Keratinocyte (primary cell): Measurements from ENCODE around the gene MAP2K2. TPM values are rescaled to one million over a fixed set of nuclear protein-coding genes. Genes with fewer than 3 reads are reported as not detected.

Experiments
- DNase-seq: peaks from one replicate; pipeline ENCODE4 v3.0.0-alpha.2; 2011; ENCODE audit warnings: low read depth, missing footprints, low spot score
- FAIRE-seq: peaks from 2 replicates; lab custom pipeline; 2011; peaks lifted over from hg19 to GRCh38; lab: Jason Lieb, UNC
- H2AFZ ChIP-seq: 2 replicates; pipeline ENCODE4 v1.6.0; 2012; ENCODE audit warnings: low read length, control low read depth, inconsistent platforms; ENCODE audit not compliant: control insufficient read depth
- H3K27ac ChIP-seq: 2 replicates; pipeline ENCODE4 v1.5.1; 2011; ENCODE audit warnings: low read length; ENCODE audit not compliant: control insufficient read depth, insufficient read depth
- H3K27me3 ChIP-seq: 3 replicates; pipeline ENCODE4 v1.6.0; 2011; ENCODE audit warnings: low read length; ENCODE audit not compliant: control insufficient read depth, insufficient read depth; ENCODE audit errors: extremely low read depth
- H3K36me3 ChIP-seq, 2 experiments: 2 replicates in 1 of 2; 3 replicates in 1 of 2; pipeline ENCODE4 v1.5.1; 2011; ENCODE audit warnings: low read length in 2 of 2, mild to moderate bottlenecking in 1 of 2; ENCODE audit not compliant: control insufficient read depth in 2 of 2, insufficient read depth in 2 of 2; ENCODE audit errors: extremely low read depth in 1 of 2
- H3K4me1 ChIP-seq: 3 replicates; pipeline ENCODE4 v1.5.1; 2011; ENCODE audit warnings: low read length; ENCODE audit not compliant: control insufficient read depth, insufficient read depth; ENCODE audit errors: extremely low read depth
- H3K4me2 ChIP-seq: 3 replicates; pipeline ENCODE4 v1.6.0; 2011; ENCODE audit warnings: low read depth, low read length; ENCODE audit not compliant: control insufficient read depth, insufficient read depth; ENCODE audit errors: extremely low read depth
- H3K4me3 ChIP-seq, 3 experiments: fragments of 200-600 bp in 1 of 3; sonication (generic) in 1 of 3; 2 replicates in 2 of 3; 3 replicates in 1 of 3; pipeline ENCODE4 v1.5.1; 2011 to 2016; ENCODE audit warnings: low read length in 3 of 3, mild to moderate bottlenecking in 3 of 3, control low read depth in 2 of 3, inconsistent platforms in 1 of 3, low read depth in 1 of 3, mixed read lengths in 1 of 3, mixed run types in 1 of 3, moderate library complexity in 1 of 3; ENCODE audit not compliant: control insufficient read depth in 2 of 3, insufficient read depth in 2 of 3; ENCODE audit errors: extremely low read depth in 1 of 3
- H3K79me2 ChIP-seq: 2 replicates; pipeline ENCODE4 v1.6.0; 2012; ENCODE audit warnings: low read length; ENCODE audit not compliant: control insufficient read depth, insufficient read depth
- H3K9ac ChIP-seq: 3 replicates; pipeline ENCODE4 v1.6.0; 2011; ENCODE audit warnings: low read length; ENCODE audit not compliant: control insufficient read depth, insufficient read depth; ENCODE audit errors: extremely low read depth
- H3K9me1 ChIP-seq: 3 replicates; pipeline ENCODE4 v1.6.0; 2011; ENCODE audit warnings: low read length; ENCODE audit not compliant: control insufficient read depth, insufficient read depth; ENCODE audit errors: extremely low read depth
- H3K9me3 ChIP-seq: 2 replicates; pipeline ENCODE4 v1.5.1; 2012; ENCODE audit warnings: low read depth, low read length; ENCODE audit not compliant: control insufficient read depth
- H4K20me1 ChIP-seq: 3 replicates; pipeline ENCODE4 v1.6.0; 2011; ENCODE audit warnings: low read length; ENCODE audit not compliant: control insufficient read depth, insufficient read depth; ENCODE audit errors: extremely low read depth
- EZH2 ChIP-seq: IDR thresholded peaks from one replicate; pipeline ENCODE4 v1.6.1; 2012; ENCODE audit warnings: inconsistent platforms, mild to moderate bottlenecking, low read length, moderate library complexity
- dilution Hi-C: fragments of 300-500 bp; cut with MboI; formaldehyde crosslinking; loops from one replicate; pipeline ENCODE4 v1.7.0; 2020; ENCODE audit warnings: low sequenced_read_pairs; ENCODE audit not compliant: extremely low pct_ligation_motif_present
- polyA plus RNA-seq, 5 experiments: library from polyadenylated mRNA; depleted of rRNA in 3 of 5; stranded (reverse) in 3 of 5; stranded (forward) in 1 of 5; unstranded in 1 of 5; fragments of >200 nt; gene quantifications; 1 replicate in 1 of 5; 2 replicates in 3 of 5; 3 replicates in 1 of 5; pipeline versions ENCODE4 v1.2.1 to v1.2.3, GENCODE V29; 2011 to 2012; ENCODE audit warnings: missing spikeins in 2 of 5, low read depth in 1 of 5, low replicate concordance in 1 of 5
- TF ChIP-seq, protein P1 (sequence below), 3 experiments: IDR thresholded peaks in 1 of 3; conservative IDR thresholded peaks in 1 of 3; optimal IDR thresholded peaks in 1 of 3; 2 replicates in 2 of 3; 3 replicates in 1 of 3; pipeline versions ENCODE3 to v1.5.1; 2011; ENCODE audit warnings: low read length in 3 of 3, mild to moderate bottlenecking in 3 of 3, moderate library complexity in 2 of 3, control low read depth in 1 of 3, inconsistent platforms in 1 of 3; ENCODE audit not compliant: insufficient read depth in 2 of 3; ENCODE audit errors: extremely low read depth in 1 of 3

The MAP2K2 gene
- polyA plus RNA-seq, 1 donor (not counting 4 experiments of a cell fraction or from before 2014, with no cell fraction given) = 61.8 TPM

DNA sequence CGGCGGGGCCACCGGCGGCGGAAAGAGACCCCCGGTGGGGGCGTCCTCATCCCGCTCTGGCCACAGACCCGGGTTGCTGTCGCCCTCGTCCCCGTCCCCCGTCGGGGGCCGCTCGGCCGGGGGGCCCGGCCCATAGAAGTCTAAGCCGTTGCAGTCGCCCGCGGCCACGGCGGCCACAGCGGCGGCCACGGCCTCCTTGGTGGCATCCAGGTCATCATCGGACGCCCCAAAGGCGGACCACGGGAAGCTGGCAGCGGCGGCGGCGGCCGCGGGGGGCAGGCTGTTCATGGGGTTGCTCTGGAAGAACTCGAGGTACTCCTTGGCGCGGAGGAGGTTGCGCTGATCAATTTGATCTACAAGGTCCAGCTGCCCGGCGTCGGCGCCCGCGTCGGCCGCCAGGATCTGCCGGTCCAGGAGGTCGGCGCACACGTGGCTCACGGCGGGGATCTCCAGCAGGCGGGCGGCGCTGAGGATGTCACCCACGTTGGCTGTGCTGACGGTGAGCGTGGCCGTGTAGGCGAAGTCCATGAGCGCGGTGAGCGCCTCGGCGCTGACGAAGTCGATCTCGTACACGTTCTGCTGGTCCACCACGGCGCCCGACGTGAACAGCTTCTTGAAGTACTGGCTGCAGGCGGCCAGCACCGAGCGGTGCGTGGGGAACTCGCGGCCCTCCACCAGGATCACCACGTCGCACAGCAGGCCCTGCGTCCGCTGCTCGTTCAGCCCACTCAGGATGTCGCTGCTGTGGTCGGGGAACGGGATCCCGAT lies 69.3 kb downstream of the MAP2K2 start:
- Histone ChIP-seq H4K20me1 (peaks cover 34% of the 10 kb centered on the region), H3K4me1 (peaks cover 46% of the 10 kb centered on the region), H3K27ac (no peak overlapping the region), H3K36me3 (peaks cover 24 to 41% of the 10 kb centered on the region in 2 experiments), H3K4me3 (no peak overlapping the region), H3K9me3 (no peaks in the 10 kb centered on the region), H3K9ac (no peak overlapping the region), H3K9me1 (peaks cover 5% of the 10 kb centered on the region), H2AFZ (no peak overlapping the region), H3K27me3 (no peaks in the 10 kb centered on the region), H3K4me2 (no peak overlapping the region), H3K79me2 (peaks cover 88% of the 10 kb centered on the region)
- DNase-seq (no peak), FAIRE-seq (no peak)
- no peak for TF ChIP-seq EZH2
- TF ChIP-seq, protein P1, sequence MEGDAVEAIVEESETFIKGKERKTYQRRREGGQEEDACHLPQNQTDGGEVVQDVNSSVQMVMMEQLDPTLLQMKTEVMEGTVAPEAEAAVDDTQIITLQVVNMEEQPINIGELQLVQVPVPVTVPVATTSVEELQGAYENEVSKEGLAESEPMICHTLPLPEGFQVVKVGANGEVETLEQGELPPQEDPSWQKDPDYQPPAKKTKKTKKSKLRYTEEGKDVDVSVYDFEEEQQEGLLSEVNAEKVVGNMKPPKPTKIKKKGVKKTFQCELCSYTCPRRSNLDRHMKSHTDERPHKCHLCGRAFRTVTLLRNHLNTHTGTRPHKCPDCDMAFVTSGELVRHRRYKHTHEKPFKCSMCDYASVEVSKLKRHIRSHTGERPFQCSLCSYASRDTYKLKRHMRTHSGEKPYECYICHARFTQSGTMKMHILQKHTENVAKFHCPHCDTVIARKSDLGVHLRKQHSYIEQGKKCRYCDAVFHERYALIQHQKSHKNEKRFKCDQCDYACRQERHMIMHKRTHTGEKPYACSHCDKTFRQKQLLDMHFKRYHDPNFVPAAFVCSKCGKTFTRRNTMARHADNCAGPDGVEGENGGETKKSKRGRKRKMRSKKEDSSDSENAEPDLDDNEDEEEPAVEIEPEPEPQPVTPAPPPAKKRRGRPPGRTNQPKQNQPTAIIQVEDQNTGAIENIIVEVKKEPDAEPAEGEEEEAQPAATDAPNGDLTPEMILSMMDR (optimal IDR thresholded peaks at IDR 0.05 in 1 of 3, IDR thresholded peaks at IDR 0.05 in 1 of 3, conservative IDR thresholded peaks at IDR 0.05 in 1 of 3; ENCODE audit: extremely low read depth in 1 of 3, insufficient read depth in 2 of 3, low read length in 3 of 3) = no peak
- dilution Hi-C loops = no loop called here

DNA sequence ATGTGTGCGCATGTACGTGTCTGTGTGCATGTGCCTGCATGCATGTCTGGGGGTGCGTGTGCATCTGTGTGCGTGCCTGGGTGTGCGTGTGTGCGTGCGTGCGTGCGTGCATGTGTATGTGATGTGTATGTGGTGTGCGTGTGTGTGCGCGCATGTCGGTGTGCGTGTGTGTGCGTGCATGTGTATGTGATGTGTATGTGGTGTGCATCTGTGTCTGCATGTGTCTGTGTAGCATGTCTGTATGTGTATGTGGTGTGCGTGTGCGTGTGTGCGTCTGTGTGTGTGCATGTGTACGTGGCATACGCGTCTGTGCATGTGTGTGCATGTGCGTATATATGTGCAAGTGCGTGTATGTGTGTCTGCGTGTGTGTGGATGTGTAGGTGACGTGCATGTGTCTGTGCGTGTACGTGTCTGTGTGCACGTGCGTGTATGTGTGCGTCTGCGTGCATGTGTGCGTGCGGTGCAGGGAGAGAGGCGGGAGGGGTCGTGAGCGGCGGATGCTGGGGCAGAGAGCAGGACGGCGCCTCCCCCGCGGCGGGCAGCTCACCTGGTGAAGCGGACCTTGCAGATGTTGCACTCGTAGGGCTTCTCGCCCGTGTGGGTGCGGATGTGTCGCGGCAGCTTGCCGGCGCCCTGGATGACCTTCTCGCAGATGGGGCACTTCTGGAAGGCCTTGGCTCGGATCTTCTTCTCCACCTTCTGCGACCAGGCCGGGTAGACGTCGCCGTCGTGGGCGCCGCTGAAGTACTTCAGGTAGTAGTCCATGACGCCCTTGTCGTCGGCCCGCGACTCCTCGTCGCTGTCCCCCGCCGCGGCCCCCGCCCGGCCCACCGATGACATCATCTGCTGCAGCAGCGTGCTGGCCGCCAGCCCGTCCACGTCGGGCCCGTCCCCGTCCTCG lies 70.2 kb downstream of the MAP2K2 start:
- dilution Hi-C loops = no loop called here
- Histone ChIP-seq H3K27me3 (no peaks in the 10 kb centered on the region), H3K9ac (peak overlapping the region; percentile 43), H4K20me1 (peaks cover 38% of the 10 kb centered on the region), H3K79me2 (peaks cover 87% of the 10 kb centered on the region), H2AFZ (no peak overlapping the region), H3K9me1 (peaks cover 5% of the 10 kb centered on the region), H3K4me2 (peak overlapping the region; percentile 56), H3K4me1 (peaks cover 36% of the 10 kb centered on the region), H3K9me3 (no peaks in the 10 kb centered on the region), H3K27ac (no peak overlapping the region), H3K36me3 (peaks cover 31 to 41% of the 10 kb centered on the region in 2 experiments), H3K4me3 (no peak overlapping the region)
- DNase-seq (no peak), FAIRE-seq (peak; percentile 32)
- no peak for TF ChIP-seq EZH2
- TF ChIP-seq, protein P1 (optimal IDR thresholded peaks at IDR 0.05 in 1 of 3, IDR thresholded peaks at IDR 0.05 in 1 of 3, conservative IDR thresholded peaks at IDR 0.05 in 1 of 3; ENCODE audit: extremely low read depth in 1 of 3, insufficient read depth in 2 of 3, low read length in 3 of 3) = no peak
